Measurements from ENCODE around the gene ZDHHC8.

The ZDHHC8 gene

DNA sequence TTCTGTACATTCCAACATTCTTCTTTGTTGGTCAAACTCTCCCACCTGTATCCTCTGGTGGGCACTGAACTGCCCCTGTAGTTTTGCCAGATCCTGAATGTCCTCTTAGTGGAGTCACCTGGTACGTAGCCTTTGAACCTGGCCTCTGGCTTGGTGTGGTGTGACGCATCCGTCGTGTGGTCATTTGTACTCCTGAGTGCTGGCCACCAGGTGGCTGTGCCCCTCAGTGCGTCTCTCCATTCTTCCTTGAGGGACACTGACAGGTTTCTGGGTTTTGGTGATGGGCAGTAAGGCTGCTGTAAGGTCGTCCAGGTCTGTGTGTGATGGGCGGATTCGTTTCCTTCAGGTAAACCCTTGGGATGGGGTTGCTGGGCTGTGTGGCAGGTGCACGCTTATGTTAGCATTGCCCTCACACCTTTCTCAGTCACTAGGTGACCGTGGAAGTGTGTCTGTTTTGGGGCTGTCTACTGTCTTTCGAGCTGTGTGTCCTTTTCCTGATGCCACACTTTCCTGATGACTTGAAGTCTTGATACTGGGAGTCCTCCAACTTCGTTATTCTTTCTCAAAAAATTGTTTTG lies 29.3 kb upstream of the ZDHHC8 start:
- no peak overlapping the region for H3K4me3 ChIP-seq (ENCODE audit: low read length)
- H3K27me3 ChIP-seq (replicated peaks; ENCODE audit: control insufficient read depth, insufficient read depth, low read length) = no peaks in the 10 kb centered on the region
- H3K9me3 ChIP-seq (ENCODE audit: control insufficient read depth, low read length) = no peaks in the 10 kb centered on the region
- no peak for DNase-seq (ENCODE audit: low read depth)
- H3K4me1 ChIP-seq (ENCODE audit: control insufficient read depth, insufficient read depth, low read length) = no peaks in the 10 kb centered on the region
- peaks cover 84% of the 10 kb centered on the region for H3K36me3 ChIP-seq (ENCODE audit: control insufficient read depth, insufficient read depth, low read length, severe bottlenecking)
- no peak overlapping the region for H3K9ac ChIP-seq (ENCODE audit: low read length)

DNA sequence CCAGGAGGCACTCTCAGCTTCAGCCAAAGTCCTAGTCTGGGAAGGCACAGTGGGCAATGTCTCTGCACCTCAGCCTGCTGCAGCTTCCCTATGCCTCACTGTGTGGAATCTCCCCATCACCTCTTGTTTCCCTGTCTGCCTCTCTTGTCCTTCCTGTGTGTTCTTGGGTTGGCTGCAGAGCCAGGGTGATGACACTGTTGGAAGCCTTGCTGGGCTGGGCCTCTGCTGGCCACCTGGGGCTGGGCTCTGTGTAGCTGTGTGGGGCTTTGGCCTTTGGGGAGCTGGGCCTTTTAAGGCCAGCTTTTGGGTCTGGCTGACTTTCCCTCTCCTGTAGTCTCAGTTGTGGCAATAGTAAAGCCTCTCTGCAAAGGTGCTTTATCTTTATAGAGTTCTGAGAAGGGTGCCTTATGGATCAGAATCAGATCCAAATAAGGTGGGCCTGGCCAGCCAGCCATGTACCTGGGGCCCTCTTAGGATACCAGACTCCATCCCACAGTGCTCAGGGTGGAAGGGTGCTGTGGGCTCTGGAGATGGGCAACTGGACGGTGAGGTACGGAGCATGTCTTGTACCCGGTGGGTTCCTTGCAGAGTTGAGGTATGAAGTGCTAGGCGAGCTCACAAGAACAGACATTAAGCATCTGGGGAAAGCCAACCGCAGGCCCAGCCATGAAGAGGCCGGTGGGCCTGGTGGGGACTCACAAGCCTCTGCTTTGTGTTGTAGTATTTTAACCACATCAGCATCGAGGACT lies 26.0 kb upstream of the ZDHHC8 start:
- Histone ChIP-seq H3K4me3 (ENCODE audit: low read length) (no peak overlapping the region), H3K27me3 (replicated peaks; ENCODE audit: control insufficient read depth, insufficient read depth, low read length) (no peaks in the 10 kb centered on the region), H3K36me3 (ENCODE audit: control insufficient read depth, insufficient read depth, low read length, severe bottlenecking) (peaks cover 88% of the 10 kb centered on the region), H3K4me1 (ENCODE audit: control insufficient read depth, insufficient read depth, low read length) (no peaks in the 10 kb centered on the region), H3K9me3 (ENCODE audit: control insufficient read depth, low read length) (no peaks in the 10 kb centered on the region), H3K9ac (ENCODE audit: low read length) (peak overlapping the region; percentile 13)
- DNase-seq (ENCODE audit: low read depth) = no peak

DNA sequence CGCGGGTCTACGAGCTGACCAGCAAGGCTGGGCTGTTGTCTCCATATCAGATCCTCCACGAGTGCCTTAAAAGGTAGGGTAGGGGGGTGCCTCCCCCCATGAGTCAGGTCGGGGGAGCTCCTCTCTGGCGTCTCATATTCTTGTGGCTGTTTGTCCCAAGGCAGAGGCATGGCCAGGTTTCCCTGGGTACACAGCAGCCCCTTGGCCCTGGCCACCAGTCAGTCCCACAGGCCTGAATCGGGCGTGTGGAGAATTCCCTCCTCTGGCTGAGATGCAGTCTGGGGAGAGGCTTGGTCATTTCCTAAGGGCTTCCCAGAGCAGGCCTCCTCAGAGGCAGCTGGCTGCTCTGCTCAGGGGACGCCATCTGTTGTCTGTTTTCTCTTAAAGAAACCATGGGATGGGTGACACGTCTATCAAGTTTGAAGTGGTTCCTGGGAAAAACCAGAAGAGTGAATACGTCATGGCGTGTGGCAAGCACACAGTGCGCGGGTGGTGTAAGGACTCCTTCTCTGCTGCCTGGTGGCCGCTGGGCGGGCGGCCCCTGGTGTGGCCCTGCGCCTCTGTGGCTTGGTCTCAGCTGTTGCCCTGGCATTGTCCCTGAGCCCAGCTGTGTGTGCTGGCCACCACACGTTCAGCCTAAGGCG lies 25.3 kb upstream of the ZDHHC8 start:
- H3K4me1 ChIP-seq (ENCODE audit: control insufficient read depth, insufficient read depth, low read length) = no peaks in the 10 kb centered on the region
- no peak overlapping the region for H3K4me3 ChIP-seq (ENCODE audit: low read length)
- no peak for DNase-seq (ENCODE audit: low read depth)
- peaks cover 89% of the 10 kb centered on the region for H3K36me3 ChIP-seq (ENCODE audit: control insufficient read depth, insufficient read depth, low read length, severe bottlenecking)
- no peaks in the 10 kb centered on the region for H3K9me3 ChIP-seq (ENCODE audit: control insufficient read depth, low read length)
- H3K27me3 ChIP-seq (replicated peaks; ENCODE audit: control insufficient read depth, insufficient read depth, low read length) = no peaks in the 10 kb centered on the region
- H3K9ac ChIP-seq (ENCODE audit: low read length) = no peak overlapping the region

GRCh38 chr22:20106849-20107237 lies 24.8 kb upstream of the ZDHHC8 start:
- H3K36me3 ChIP-seq (ENCODE audit: control insufficient read depth, insufficient read depth, low read length, severe bottlenecking) = peaks cover 87% of the 10 kb centered on the region

GRCh38 chr22:20107471-20107901 lies 24.1 kb upstream of the ZDHHC8 start:
- no peak for DNase-seq (ENCODE audit: low read depth)
- H3K36me3 ChIP-seq (ENCODE audit: control insufficient read depth, insufficient read depth, low read length, severe bottlenecking) = peaks cover 87% of the 10 kb centered on the region
- H3K9me3 ChIP-seq (ENCODE audit: control insufficient read depth, low read length) = no peaks in the 10 kb centered on the region
- peaks cover 8% of the 10 kb centered on the region for H3K4me1 ChIP-seq (ENCODE audit: control insufficient read depth, insufficient read depth, low read length)
- H3K9ac ChIP-seq (ENCODE audit: low read length) = no peak overlapping the region
- H3K4me3 ChIP-seq (ENCODE audit: low read length) = no peak overlapping the region
- H3K27me3 ChIP-seq (replicated peaks; ENCODE audit: control insufficient read depth, insufficient read depth, low read length) = no peaks in the 10 kb centered on the region

More at GRCh38 chr22:20106849-20107237, 24.8 kb upstream of the ZDHHC8 start:
- Histone ChIP-seq H3K9me3 (ENCODE audit: control insufficient read depth, low read length) (no peaks in the 10 kb centered on the region), H3K4me3 (ENCODE audit: low read length) (no peak overlapping the region), H3K4me1 (ENCODE audit: control insufficient read depth, insufficient read depth, low read length) (peaks cover 2% of the 10 kb centered on the region), H3K27me3 (replicated peaks; ENCODE audit: control insufficient read depth, insufficient read depth, low read length) (no peaks in the 10 kb centered on the region), H3K9ac (ENCODE audit: low read length) (no peak overlapping the region)
- no peak for DNase-seq (ENCODE audit: low read depth)

- H3K27me3 ChIP-seq (replicated peaks; ENCODE audit: control insufficient read depth, insufficient read depth, low read length) = no peaks in the 10 kb centered on the region
- peaks cover 88% of the 10 kb centered on the region for H3K36me3 ChIP-seq (ENCODE audit: control insufficient read depth, insufficient read depth, low read length, severe bottlenecking)
- H3K9me3 ChIP-seq (ENCODE audit: control insufficient read depth, low read length) = no peaks in the 10 kb centered on the region
- no peak overlapping the region for H3K9ac ChIP-seq (ENCODE audit: low read length)
- H3K4me3 ChIP-seq (ENCODE audit: low read length) = no peak overlapping the region
- peaks cover 8% of the 10 kb centered on the region for H3K4me1 ChIP-seq (ENCODE audit: control insufficient read depth, insufficient read depth, low read length)
- no peak for DNase-seq (ENCODE audit: low read depth)
These were observed 23.4 kb upstream of the ZDHHC8 start for GRCh38 chr22:20107951-20108756.

- Histone ChIP-seq H3K27me3 (replicated peaks; ENCODE audit: control insufficient read depth, insufficient read depth, low read length) (no peaks in the 10 kb centered on the region), H3K4me1 (ENCODE audit: control insufficient read depth, insufficient read depth, low read length) (peaks cover 8% of the 10 kb centered on the region), H3K4me3 (ENCODE audit: low read length) (no peak overlapping the region), H3K9me3 (ENCODE audit: control insufficient read depth, low read length) (no peaks in the 10 kb centered on the region), H3K9ac (ENCODE audit: low read length) (no peak overlapping the region), H3K36me3 (ENCODE audit: control insufficient read depth, insufficient read depth, low read length, severe bottlenecking) (peaks cover 92% of the 10 kb centered on the region)
- no peak for DNase-seq (ENCODE audit: low read depth)
These were observed 22.8 kb upstream of the ZDHHC8 start for GRCh38 chr22:20108757-20109230.

- DNase-seq (ENCODE audit: low read depth) = no peak
- H3K27me3 ChIP-seq (replicated peaks; ENCODE audit: control insufficient read depth, insufficient read depth, low read length) = no peaks in the 10 kb centered on the region
- peaks cover 96% of the 10 kb centered on the region for H3K36me3 ChIP-seq (ENCODE audit: control insufficient read depth, insufficient read depth, low read length, severe bottlenecking)
- H3K9me3 ChIP-seq (ENCODE audit: control insufficient read depth, low read length) = no peaks in the 10 kb centered on the region
- H3K4me3 ChIP-seq (ENCODE audit: low read length) = no peak overlapping the region
- no peak overlapping the region for H3K9ac ChIP-seq (ENCODE audit: low read length)
- H3K4me1 ChIP-seq (ENCODE audit: control insufficient read depth, insufficient read depth, low read length) = peaks cover 8% of the 10 kb centered on the region
These were observed 21.9 kb upstream of the ZDHHC8 start for GRCh38 chr22:20109411-20110358.

- no peak for DNase-seq (ENCODE audit: low read depth)
- peaks cover 14% of the 10 kb centered on the region for H3K4me1 ChIP-seq (ENCODE audit: control insufficient read depth, insufficient read depth, low read length)
- H3K27me3 ChIP-seq (replicated peaks; ENCODE audit: control insufficient read depth, insufficient read depth, low read length) = no peaks in the 10 kb centered on the region
- H3K9me3 ChIP-seq (ENCODE audit: control insufficient read depth, low read length) = no peaks in the 10 kb centered on the region
- H3K4me3 ChIP-seq (ENCODE audit: low read length) = no peak overlapping the region
- peaks cover 92% of the 10 kb centered on the region for H3K36me3 ChIP-seq (ENCODE audit: control insufficient read depth, insufficient read depth, low read length, severe bottlenecking)
- H3K9ac ChIP-seq (ENCODE audit: low read length) = no peak overlapping the region
These were observed 21.1 kb upstream of the ZDHHC8 start for GRCh38 chr22:20110359-20110985.
